ENCODE data around the gene LYPD1. TPM values are rescaled to one million over a fixed set of nuclear protein-coding genes. Genes with fewer than 3 reads are reported as not detected.

The LYPD1 gene
- total RNA-seq, 2 donors from 2014 or later = 0.28 TPM; not detected in 1

DNA sequence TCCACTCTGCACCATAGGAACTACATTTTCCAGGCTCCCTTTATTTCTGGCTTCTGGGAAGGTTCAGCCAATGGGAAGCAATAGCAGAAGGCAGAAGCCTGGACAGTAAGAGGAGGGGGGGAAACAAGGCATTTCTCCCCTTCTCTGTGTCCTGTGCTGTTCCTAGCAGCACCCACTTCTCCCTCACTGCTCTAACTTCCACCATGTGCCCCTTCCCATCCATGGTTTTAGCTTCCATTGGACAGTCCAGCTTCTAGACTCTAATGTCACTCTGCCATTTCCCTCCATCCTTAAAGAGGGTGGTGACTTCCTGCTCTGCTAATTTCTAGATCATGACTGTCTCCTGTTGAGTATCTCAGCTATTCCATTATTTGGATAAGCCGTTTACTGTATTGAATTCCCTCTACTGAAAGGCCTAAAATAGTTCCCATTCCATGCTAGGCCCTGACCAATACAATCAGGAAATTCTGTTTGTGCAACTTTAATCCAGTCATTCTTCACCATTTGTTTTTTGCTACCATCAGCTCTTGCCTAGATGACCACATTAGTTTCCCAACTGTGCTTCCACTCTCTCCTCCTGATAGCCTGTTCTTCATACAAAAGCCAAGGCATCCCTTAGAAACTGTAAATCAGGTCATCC lies 20.8 kb upstream of the LYPD1 start:
- no peak for ATAC-seq (ENCODE audit: insufficient number of reproducible peaks, low FRiP score, low read depth)
- no peak overlapping the region for H3K27ac ChIP-seq
- no peaks in the 10 kb centered on the region for H3K27me3 ChIP-seq (replicated peaks; ENCODE audit: insufficient read depth)
- H3K36me3 ChIP-seq = no peaks in the 10 kb centered on the region
- DNase-seq (ENCODE audit: low spot score) = no peak
- no peaks in the 10 kb centered on the region for H3K9me3 ChIP-seq
- H3K4me3 ChIP-seq = no peak overlapping the region
- TF ChIP-seq, protein P1, sequence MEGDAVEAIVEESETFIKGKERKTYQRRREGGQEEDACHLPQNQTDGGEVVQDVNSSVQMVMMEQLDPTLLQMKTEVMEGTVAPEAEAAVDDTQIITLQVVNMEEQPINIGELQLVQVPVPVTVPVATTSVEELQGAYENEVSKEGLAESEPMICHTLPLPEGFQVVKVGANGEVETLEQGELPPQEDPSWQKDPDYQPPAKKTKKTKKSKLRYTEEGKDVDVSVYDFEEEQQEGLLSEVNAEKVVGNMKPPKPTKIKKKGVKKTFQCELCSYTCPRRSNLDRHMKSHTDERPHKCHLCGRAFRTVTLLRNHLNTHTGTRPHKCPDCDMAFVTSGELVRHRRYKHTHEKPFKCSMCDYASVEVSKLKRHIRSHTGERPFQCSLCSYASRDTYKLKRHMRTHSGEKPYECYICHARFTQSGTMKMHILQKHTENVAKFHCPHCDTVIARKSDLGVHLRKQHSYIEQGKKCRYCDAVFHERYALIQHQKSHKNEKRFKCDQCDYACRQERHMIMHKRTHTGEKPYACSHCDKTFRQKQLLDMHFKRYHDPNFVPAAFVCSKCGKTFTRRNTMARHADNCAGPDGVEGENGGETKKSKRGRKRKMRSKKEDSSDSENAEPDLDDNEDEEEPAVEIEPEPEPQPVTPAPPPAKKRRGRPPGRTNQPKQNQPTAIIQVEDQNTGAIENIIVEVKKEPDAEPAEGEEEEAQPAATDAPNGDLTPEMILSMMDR (IDR thresholded peaks at IDR 0.05) = no peak
- H3K4me1 ChIP-seq (ENCODE audit: control insufficient read depth in 1 of 2, low read depth in 2 of 2) = peaks cover 0 to 7% of the 10 kb centered on the region in 2 donors

DNA sequence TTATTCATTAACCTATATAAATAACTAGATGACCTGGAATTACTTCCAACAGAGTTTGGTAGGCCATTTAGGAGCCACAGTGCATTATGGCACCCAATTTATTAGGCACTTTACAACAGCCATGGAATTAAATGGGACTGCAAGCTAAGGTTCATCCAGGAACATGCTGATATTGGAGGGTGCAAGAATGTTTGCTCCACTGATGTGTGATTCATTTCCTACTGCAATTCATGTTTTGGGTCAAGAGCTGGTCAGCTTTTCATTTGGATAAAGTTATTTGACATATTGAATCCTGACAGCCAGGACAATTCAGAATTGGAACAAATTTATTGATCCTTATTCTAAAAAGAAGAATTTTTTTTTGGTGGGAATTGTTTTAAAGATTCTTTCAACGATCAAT lies 11.8 kb upstream of the LYPD1 start:
- Histone ChIP-seq H3K27me3 (replicated peaks; ENCODE audit: insufficient read depth) (no peaks in the 10 kb centered on the region), H3K9me3 (no peaks in the 10 kb centered on the region), H3K4me3 (no peak overlapping the region), H3K27ac (no peak overlapping the region), H3K4me1 (ENCODE audit: control insufficient read depth in 1 of 2, low read depth in 2 of 2) (no peaks in the 10 kb centered on the region), H3K36me3 (no peaks in the 10 kb centered on the region)
- TF ChIP-seq, protein P1 (IDR thresholded peaks at IDR 0.05) = no peak
- ATAC-seq (ENCODE audit: insufficient number of reproducible peaks, low FRiP score, low read depth) (no peak), DNase-seq (ENCODE audit: low spot score) (no peak)

DNA sequence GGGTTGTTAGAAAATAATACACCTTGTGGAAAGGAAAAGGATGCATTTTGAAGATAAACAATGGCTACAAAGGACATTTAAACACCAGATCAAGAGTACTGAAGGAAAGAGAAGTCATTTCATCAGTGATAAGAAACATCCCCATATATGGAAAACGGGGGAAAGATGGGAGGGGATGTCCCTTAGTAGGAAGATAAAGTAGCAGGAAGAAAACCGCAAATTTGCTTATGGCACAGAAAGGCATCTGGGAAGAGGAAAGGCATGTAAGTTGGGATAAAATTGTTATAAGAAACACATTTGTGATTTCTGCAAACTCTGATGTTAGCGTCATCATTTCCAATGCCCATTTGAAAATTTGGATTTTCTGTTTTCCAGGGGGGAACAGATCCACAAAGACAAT lies 10.5 kb upstream of the LYPD1 start:
- TF ChIP-seq, protein P1 (IDR thresholded peaks at IDR 0.05) = no peak
- Histone ChIP-seq H3K9me3 (no peaks in the 10 kb centered on the region), H3K27ac (no peak overlapping the region), H3K4me1 (ENCODE audit: control insufficient read depth in 1 of 2, low read depth in 2 of 2) (no peaks in the 10 kb centered on the region), H3K36me3 (no peaks in the 10 kb centered on the region), H3K27me3 (replicated peaks; ENCODE audit: insufficient read depth) (no peaks in the 10 kb centered on the region), H3K4me3 (no peak overlapping the region)
- ATAC-seq (ENCODE audit: insufficient number of reproducible peaks, low FRiP score, low read depth) = no peak
- DNase-seq (ENCODE audit: low spot score) = no peak

DNA sequence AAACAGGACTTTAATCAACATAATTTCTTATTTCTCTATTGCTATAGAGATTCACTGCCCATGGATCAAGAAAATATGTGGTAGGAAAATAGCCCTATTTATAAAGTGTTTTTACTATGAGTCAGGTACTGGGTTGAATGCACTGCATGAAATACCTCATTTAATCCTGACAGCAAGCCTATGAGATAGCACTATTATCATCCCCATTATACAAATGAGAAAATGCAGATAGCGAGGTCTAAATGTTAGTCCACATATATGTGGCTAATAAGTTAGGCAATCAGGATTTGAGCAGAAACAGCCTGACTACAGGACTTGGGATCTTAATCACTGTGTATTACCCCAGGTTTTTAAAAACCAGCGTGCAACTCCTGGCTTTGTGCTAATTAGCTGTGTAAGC lies 8.5 kb upstream of the LYPD1 start:
- ATAC-seq (ENCODE audit: insufficient number of reproducible peaks, low FRiP score, low read depth) (no peak), DNase-seq (ENCODE audit: low spot score) (no peak)
- H3K27me3 ChIP-seq (replicated peaks; ENCODE audit: insufficient read depth) = no peaks in the 10 kb centered on the region
- H3K27ac ChIP-seq = no peak overlapping the region
- no peaks in the 10 kb centered on the region for H3K9me3 ChIP-seq
- H3K4me1 ChIP-seq (ENCODE audit: control insufficient read depth in 1 of 2, low read depth in 2 of 2) = no peaks in the 10 kb centered on the region
- TF ChIP-seq, protein P1 (IDR thresholded peaks at IDR 0.05) = no peak
- no peaks in the 10 kb centered on the region for H3K36me3 ChIP-seq
- no peak overlapping the region for H3K4me3 ChIP-seq

- no peak overlapping the region for H3K4me3 ChIP-seq
- H3K27me3 ChIP-seq (replicated peaks; ENCODE audit: insufficient read depth) = no peaks in the 10 kb centered on the region
- H3K4me1 ChIP-seq (ENCODE audit: control insufficient read depth in 1 of 2, low read depth in 2 of 2) = no peaks in the 10 kb centered on the region
- ATAC-seq (ENCODE audit: insufficient number of reproducible peaks, low FRiP score, low read depth) (no peak), DNase-seq (ENCODE audit: low spot score) (no peak)
- H3K27ac ChIP-seq = no peak overlapping the region
- TF ChIP-seq, protein P1 (IDR thresholded peaks at IDR 0.05) = no peak
- no peaks in the 10 kb centered on the region for H3K9me3 ChIP-seq
- H3K36me3 ChIP-seq = no peaks in the 10 kb centered on the region
These were observed 7.7 kb upstream of the LYPD1 start for GRCh38 chr2:132677661-132678060.
